Measurements from ENCODE around the gene DHFR.

The DHFR gene

GRCh38 chr5:80625230-80625629 lies 29.6 kb downstream of the DHFR start:
- Histone ChIP-seq H3K27ac (ENCODE audit: low read depth, low read length, severe bottlenecking) (no peak overlapping the region), H3K4me1 (ENCODE audit: control insufficient read depth, insufficient read depth, low read length, poor library complexity, severe bottlenecking) (no peaks in the 10 kb centered on the region)
- 82 to 100% methylated on average over 1 to 2 of the region's 5 CpGs for WGBS, 2 experiments (ENCODE audit: insufficient coverage in 2 of 2)

DNA sequence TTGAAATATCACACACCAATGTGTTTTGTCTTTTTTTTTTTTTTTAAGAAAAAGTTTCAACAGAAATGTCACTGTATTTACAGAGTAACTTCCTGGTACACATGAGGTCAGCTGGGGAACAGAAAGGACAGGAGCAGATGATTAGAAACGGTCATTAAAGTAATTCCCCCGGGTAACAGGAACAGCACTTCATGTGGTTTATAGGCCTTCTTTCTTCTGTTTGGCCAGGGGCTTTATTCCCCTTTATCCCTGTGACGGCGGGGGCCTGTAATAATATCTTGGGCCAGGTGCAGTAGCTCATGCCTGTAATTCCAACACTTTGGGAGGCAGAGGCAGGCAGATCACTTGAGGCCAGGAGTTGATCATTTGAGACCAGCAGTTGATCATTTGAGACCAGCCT lies 30.8 kb downstream of the DHFR start:
- WGBS, 2 experiments (ENCODE audit: insufficient coverage in 2 of 2) = 90% methylated on average over 2 to 3 of the region's 4 CpGs
- no peak overlapping the region for H3K4me3 ChIP-seq (ENCODE audit: extremely low read depth, insufficient read depth, low read length, poor library complexity, severe bottlenecking)
- H3K27ac ChIP-seq (ENCODE audit: low read depth, low read length, severe bottlenecking) = no peak overlapping the region
- H3K4me1 ChIP-seq (ENCODE audit: control insufficient read depth, insufficient read depth, low read length, poor library complexity, severe bottlenecking) = no peaks in the 10 kb centered on the region
- H3K36me3 ChIP-seq (ENCODE audit: control insufficient read depth, insufficient read depth, low read length) = peaks cover 3% of the 10 kb centered on the region
- H3K9me3 ChIP-seq (ENCODE audit: control insufficient read depth, low read length) = no peaks in the 10 kb centered on the region

More at GRCh38 chr5:80625230-80625629, 29.6 kb downstream of the DHFR start:
- no peak overlapping the region for H3K4me3 ChIP-seq (ENCODE audit: extremely low read depth, insufficient read depth, low read length, poor library complexity, severe bottlenecking)
- H3K36me3 ChIP-seq (ENCODE audit: control insufficient read depth, insufficient read depth, low read length) = peaks cover 11% of the 10 kb centered on the region
- H3K9me3 ChIP-seq (ENCODE audit: control insufficient read depth, low read length) = no peaks in the 10 kb centered on the region

DNA sequence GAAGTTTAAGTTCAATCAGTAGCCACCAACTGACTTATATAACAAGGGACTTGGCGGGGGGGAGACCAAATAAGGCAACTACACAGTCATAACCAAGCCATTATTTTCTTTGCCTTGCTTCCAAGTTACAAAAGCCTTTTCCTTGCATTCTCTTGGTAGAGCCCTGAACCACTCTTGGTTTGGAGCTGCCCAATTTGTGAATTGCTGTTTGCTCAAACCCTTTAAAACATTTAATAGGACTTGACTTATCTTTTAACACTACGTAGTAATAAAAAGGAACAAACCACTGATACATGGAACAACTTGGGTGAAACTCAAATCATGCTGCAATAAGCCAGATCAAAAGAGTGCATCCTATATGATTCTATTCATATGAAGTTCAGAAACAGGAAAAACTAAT lies 32.0 kb downstream of the DHFR start:
- WGBS, 2 experiments (ENCODE audit: insufficient coverage in 2 of 2) = 86 to 100% methylated on average over 1 of the region's 2 CpGs

GRCh38 chr5:80620211-80620610 lies 34.6 kb downstream of the DHFR start:
- no peaks in the 10 kb centered on the region for H3K4me1 ChIP-seq (ENCODE audit: control insufficient read depth, insufficient read depth, low read length, poor library complexity, severe bottlenecking)
- no peak overlapping the region for H3K27ac ChIP-seq (ENCODE audit: low read depth, low read length, severe bottlenecking)

More for the DNA sequence above, 32.0 kb downstream of the DHFR start:
- H3K9me3 ChIP-seq (ENCODE audit: control insufficient read depth, low read length) = no peaks in the 10 kb centered on the region
- H3K4me3 ChIP-seq (ENCODE audit: extremely low read depth, insufficient read depth, low read length, poor library complexity, severe bottlenecking) = no peak overlapping the region
- H3K4me1 ChIP-seq (ENCODE audit: control insufficient read depth, insufficient read depth, low read length, poor library complexity, severe bottlenecking) = no peaks in the 10 kb centered on the region
- no peak overlapping the region for H3K27ac ChIP-seq (ENCODE audit: low read depth, low read length, severe bottlenecking)
- H3K36me3 ChIP-seq (ENCODE audit: control insufficient read depth, insufficient read depth, low read length) = peaks cover 3% of the 10 kb centered on the region

DNA sequence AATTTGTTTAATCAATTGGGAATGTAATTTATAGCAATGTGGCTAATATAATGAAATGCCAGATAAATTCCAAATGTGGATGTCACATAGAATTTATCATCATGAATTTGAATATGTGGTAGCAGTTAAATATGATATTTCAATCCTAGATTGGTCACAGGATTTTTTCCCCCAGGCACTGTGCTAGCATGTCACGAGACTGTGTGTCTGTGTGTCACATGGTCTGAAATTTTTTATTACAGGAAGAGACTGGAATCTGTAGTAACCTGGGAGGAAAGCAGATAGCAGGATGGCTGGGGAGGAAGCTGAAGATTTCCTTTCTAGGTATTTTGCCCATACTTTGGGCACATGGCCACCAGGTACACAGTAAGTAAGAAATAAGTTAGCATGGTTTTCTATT lies 35.7 kb downstream of the DHFR start:
- Histone ChIP-seq H3K9me3 (ENCODE audit: control insufficient read depth, low read length) (no peaks in the 10 kb centered on the region), H3K27ac (ENCODE audit: low read depth, low read length, severe bottlenecking) (no peak overlapping the region), H3K4me3 (ENCODE audit: extremely low read depth, insufficient read depth, low read length, poor library complexity, severe bottlenecking) (no peak overlapping the region), H3K36me3 (ENCODE audit: control insufficient read depth, insufficient read depth, low read length) (no peaks in the 10 kb centered on the region), H3K4me1 (ENCODE audit: control insufficient read depth, insufficient read depth, low read length, poor library complexity, severe bottlenecking) (no peaks in the 10 kb centered on the region)
- WGBS, 2 experiments (ENCODE audit: insufficient coverage in 2 of 2) = 88 to 100% methylated on average over 1 of the region's 1 CpG

More at GRCh38 chr5:80620211-80620610, 34.6 kb downstream of the DHFR start:
- H3K36me3 ChIP-seq (ENCODE audit: control insufficient read depth, insufficient read depth, low read length) = no peaks in the 10 kb centered on the region
- 40 to 100% methylated on average over 1 of the region's 4 CpGs for WGBS, 2 experiments (ENCODE audit: insufficient coverage in 2 of 2)
- H3K4me3 ChIP-seq (ENCODE audit: extremely low read depth, insufficient read depth, low read length, poor library complexity, severe bottlenecking) = no peak overlapping the region
- H3K9me3 ChIP-seq (ENCODE audit: control insufficient read depth, low read length) = no peaks in the 10 kb centered on the region

GRCh38 chr5:80618438-80618837 lies 36.3 kb downstream of the DHFR start:
- Histone ChIP-seq H3K4me3 (ENCODE audit: extremely low read depth, insufficient read depth, low read length, poor library complexity, severe bottlenecking) (no peak overlapping the region), H3K36me3 (ENCODE audit: control insufficient read depth, insufficient read depth, low read length) (no peaks in the 10 kb centered on the region), H3K9me3 (ENCODE audit: control insufficient read depth, low read length) (no peaks in the 10 kb centered on the region), H3K27ac (ENCODE audit: low read depth, low read length, severe bottlenecking) (no peak overlapping the region), H3K4me1 (ENCODE audit: control insufficient read depth, insufficient read depth, low read length, poor library complexity, severe bottlenecking) (no peaks in the 10 kb centered on the region)
- WGBS, 2 experiments (ENCODE audit: insufficient coverage in 2 of 2) = no CpG with 5 or more reads among the region's 4 CpGs

GRCh38 chr5:80615266-80615914 lies 39.4 kb downstream of the DHFR start:
- Histone ChIP-seq H3K4me3 (ENCODE audit: extremely low read depth, insufficient read depth, low read length, poor library complexity, severe bottlenecking) (no peak overlapping the region), H3K27ac (ENCODE audit: low read depth, low read length, severe bottlenecking) (no peak overlapping the region), H3K9me3 (ENCODE audit: control insufficient read depth, low read length) (no peaks in the 10 kb centered on the region), H3K4me1 (ENCODE audit: control insufficient read depth, insufficient read depth, low read length, poor library complexity, severe bottlenecking) (no peaks in the 10 kb centered on the region), H3K36me3 (ENCODE audit: control insufficient read depth, insufficient read depth, low read length) (no peaks in the 10 kb centered on the region)
- WGBS, 2 experiments (ENCODE audit: insufficient coverage in 2 of 2) = 87 to 95% methylated on average over 11 to 17 of the region's 17 CpGs

- no peaks in the 10 kb centered on the region for H3K36me3 ChIP-seq (ENCODE audit: control insufficient read depth, insufficient read depth, low read length)
- H3K4me1 ChIP-seq (ENCODE audit: control insufficient read depth, insufficient read depth, low read length, poor library complexity, severe bottlenecking) = no peaks in the 10 kb centered on the region
- H3K27ac ChIP-seq (ENCODE audit: low read depth, low read length, severe bottlenecking) = no peak overlapping the region
- H3K9me3 ChIP-seq (ENCODE audit: control insufficient read depth, low read length) = no peaks in the 10 kb centered on the region
- WGBS, 2 experiments (ENCODE audit: insufficient coverage in 2 of 2) = no CpG with 5 or more reads among the region's 1 CpG
- no peak overlapping the region for H3K4me3 ChIP-seq (ENCODE audit: extremely low read depth, insufficient read depth, low read length, poor library complexity, severe bottlenecking)
Measured at GRCh38 chr5:80609692-80610091, 45.1 kb downstream of the DHFR start.

GRCh38 chr5:80608731-80609130 lies 46.1 kb downstream of the DHFR start:
- Histone ChIP-seq H3K4me3 (ENCODE audit: extremely low read depth, insufficient read depth, low read length, poor library complexity, severe bottlenecking) (no peak overlapping the region), H3K27ac (ENCODE audit: low read depth, low read length, severe bottlenecking) (no peak overlapping the region), H3K36me3 (ENCODE audit: control insufficient read depth, insufficient read depth, low read length) (no peaks in the 10 kb centered on the region), H3K4me1 (ENCODE audit: control insufficient read depth, insufficient read depth, low read length, poor library complexity, severe bottlenecking) (no peaks in the 10 kb centered on the region), H3K9me3 (ENCODE audit: control insufficient read depth, low read length) (no peaks in the 10 kb centered on the region)
- WGBS, 2 experiments (ENCODE audit: insufficient coverage in 2 of 2) = no CpG with 5 or more reads among the region's 1 CpG

GRCh38 chr5:80607832-80608231 lies 47.0 kb downstream of the DHFR start:
- Histone ChIP-seq H3K27ac (ENCODE audit: low read depth, low read length, severe bottlenecking) (no peak overlapping the region), H3K4me3 (ENCODE audit: extremely low read depth, insufficient read depth, low read length, poor library complexity, severe bottlenecking) (no peak overlapping the region), H3K36me3 (ENCODE audit: control insufficient read depth, insufficient read depth, low read length) (no peaks in the 10 kb centered on the region), H3K4me1 (ENCODE audit: control insufficient read depth, insufficient read depth, low read length, poor library complexity, severe bottlenecking) (no peaks in the 10 kb centered on the region), H3K9me3 (ENCODE audit: control insufficient read depth, low read length) (no peaks in the 10 kb centered on the region)

DNA sequence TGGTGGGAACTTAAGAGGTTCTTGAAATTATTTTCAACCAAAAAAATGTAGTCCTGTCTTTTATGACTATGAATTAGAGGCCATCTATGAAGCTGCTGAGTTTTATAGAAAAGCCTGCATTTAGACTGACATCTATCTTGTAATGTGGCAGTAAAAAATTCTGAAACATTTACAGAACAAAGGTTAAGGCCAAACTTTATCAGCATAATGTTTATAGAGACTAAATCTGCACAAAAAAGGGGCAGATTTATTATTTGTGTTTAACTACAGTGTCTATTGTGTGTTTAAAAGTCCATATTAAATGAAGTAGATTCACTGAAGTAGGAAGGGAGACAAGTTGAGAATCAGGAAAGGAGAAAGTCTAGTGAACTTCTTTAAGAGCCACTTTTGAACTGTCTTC lies 47.4 kb downstream of the DHFR start:
- Histone ChIP-seq H3K4me3 (ENCODE audit: extremely low read depth, insufficient read depth, low read length, poor library complexity, severe bottlenecking) (no peak overlapping the region), H3K9me3 (ENCODE audit: control insufficient read depth, low read length) (no peaks in the 10 kb centered on the region), H3K4me1 (ENCODE audit: control insufficient read depth, insufficient read depth, low read length, poor library complexity, severe bottlenecking) (no peaks in the 10 kb centered on the region), H3K36me3 (ENCODE audit: control insufficient read depth, insufficient read depth, low read length) (no peaks in the 10 kb centered on the region), H3K27ac (ENCODE audit: low read depth, low read length, severe bottlenecking) (no peak overlapping the region)
